Measurements from ENCODE around the gene IL24.

Gene IL24

GRCh38 chr1:206916000-206916709 lies 18.9 kb downstream of the IL24 start:
- H3K4me3 ChIP-seq (ENCODE audit: low read depth, low read length) = no peak overlapping the region
- no peak for TF ChIP-seq CTCF (IDR thresholded peaks at IDR 0.05; ENCODE audit: insufficient read depth, low read depth, low read length, missing control alignments)
- no peak for DNase-seq (ENCODE audit: low read depth)

DNA sequence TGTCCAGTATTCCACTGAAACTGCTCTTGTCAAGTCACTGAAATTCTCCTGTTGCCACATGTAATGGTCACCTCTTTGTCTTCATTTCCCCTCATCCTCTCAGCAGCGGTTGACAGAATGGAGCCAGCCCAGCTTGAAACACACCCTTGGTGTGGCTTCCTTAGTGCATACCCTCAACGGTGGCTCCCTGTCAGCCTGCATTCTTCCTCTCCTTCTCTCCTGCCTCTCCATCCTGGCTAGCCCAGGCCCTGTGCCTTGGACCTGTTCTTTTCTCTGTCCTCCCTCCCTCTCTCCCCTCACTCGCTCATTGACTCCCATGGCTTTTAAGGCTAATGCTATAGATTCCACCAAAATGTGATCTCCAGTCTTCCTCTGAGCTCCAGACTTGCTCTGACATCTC lies 20.8 kb downstream of the IL24 start:
- H3K4me3 ChIP-seq (ENCODE audit: low read depth, low read length) = peak overlapping the region; percentile 61
- no peak for TF ChIP-seq CTCF (IDR thresholded peaks at IDR 0.05; ENCODE audit: insufficient read depth, low read depth, low read length, missing control alignments)
- no peak for DNase-seq (ENCODE audit: low read depth)

- DNase-seq (ENCODE audit: low read depth) = peak; percentile 85
- peak within 1 kb of the TSS; percentile 61 for H3K4me3 ChIP-seq (ENCODE audit: low read depth, low read length)
- no peak for TF ChIP-seq CTCF (IDR thresholded peaks at IDR 0.05; ENCODE audit: insufficient read depth, low read depth, low read length, missing control alignments)
These were observed 24.6 kb downstream of the IL24 start, which contains the start of gene FCMR for GRCh38 chr1:206921772-206922265. Gene FCMR (minus strand): TSS chr1:206921941. CDS start chr1:206921854, 87 bp downstream.

DNA sequence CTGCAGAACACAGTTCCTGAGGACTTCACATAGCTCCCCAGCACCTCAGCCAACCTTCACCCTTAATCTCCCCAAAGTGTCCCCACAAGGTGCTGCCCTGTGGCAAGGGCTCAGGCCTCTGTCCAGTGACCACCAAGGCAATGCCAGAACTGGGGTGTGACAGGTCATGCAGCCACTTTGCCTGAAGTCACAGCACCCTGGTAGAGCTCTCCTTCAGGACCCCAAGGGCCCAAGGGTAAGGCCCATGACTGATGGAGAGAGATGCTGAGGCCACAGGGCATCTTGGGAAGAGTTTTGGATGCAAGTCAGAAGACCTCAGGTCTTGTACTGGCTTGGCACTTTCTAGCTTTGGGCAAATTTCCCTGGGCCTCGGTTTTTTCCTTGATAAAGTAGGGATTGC lies 25.3 kb downstream of the IL24 start:
- DNase-seq (ENCODE audit: low read depth) = no peak
- no peak for TF ChIP-seq CTCF (IDR thresholded peaks at IDR 0.05; ENCODE audit: insufficient read depth, low read depth, low read length, missing control alignments)
- peak overlapping the region; percentile 61 for H3K4me3 ChIP-seq (ENCODE audit: low read depth, low read length)

- TF ChIP-seq CTCF (IDR thresholded peaks at IDR 0.05; ENCODE audit: insufficient read depth, low read depth, low read length, missing control alignments) = no peak
- DNase-seq (ENCODE audit: low read depth) = peak; percentile 93
- H3K4me3 ChIP-seq (ENCODE audit: low read depth, low read length) = peak overlapping the region; percentile 61
These were observed 26.0 kb downstream of the IL24 start for GRCh38 chr1:206923009-206923960.

- DNase-seq (ENCODE audit: low read depth) = peak; percentile 44
- H3K4me3 ChIP-seq (ENCODE audit: low read depth, low read length) = peak overlapping the region; percentile 61
These were observed 26.8 kb downstream of the IL24 start for GRCh38 chr1:206923961-206924557.
